Measurements from ENCODE around the gene KCNQ4. TPM values are rescaled to one million over a fixed set of nuclear protein-coding genes. Genes with fewer than 3 reads are reported as not detected.
A peak's percentile ranks its signal among the peaks of the same experiment; 100 is the strongest.

Gene KCNQ4
- polyA plus RNA-seq, 2 donors = 1.4 to 1.9 TPM

- Histone ChIP-seq H3K9me3 (ENCODE audit: control insufficient read depth in 2 of 2, insufficient read depth in 1 of 2, low read depth in 1 of 2, low read length in 1 of 2) (no peaks in the 10 kb centered on the region), H3K36me3 (ENCODE audit: control insufficient read depth in 2 of 2, insufficient read depth in 2 of 2, low read length in 1 of 2) (no peaks in the 10 kb centered on the region), H3K4me1 (ENCODE audit: control insufficient read depth in 2 of 2, insufficient read depth in 2 of 2, low read length in 1 of 2) (peaks cover 3 to 8% of the 10 kb centered on the region in 2 donors), H3K4me3 (ENCODE audit: low read depth in 1 of 2, low read length in 2 of 2) (peak within 1 kb of the TSS; percentile 73 to 76), H3K27me3 (ENCODE audit: control insufficient read depth in 1 of 2, insufficient read depth in 2 of 2, low read length in 2 of 2) (no peaks in the 10 kb centered on the region), H3K27ac (ENCODE audit: low read depth in 2 of 2, low read length in 1 of 2) (peak within 1 kb of the TSS; percentile 90 to 91)
- WGBS, 2 donors = 2% methylated on average over 71 to 75 of the region's 75 CpGs
These were observed 78.6 kb downstream of the KCNQ4 start, which contains the start of gene CITED4 for GRCh38 chr1:40862008-40862863. Gene CITED4 (minus strand): TSS chr1:40862363. CDS start chr1:40862127, 236 bp downstream.

GRCh38 chr1:40868051-40868723 is 84.6 kb downstream of the KCNQ4 start:
- Histone ChIP-seq H3K27me3 (ENCODE audit: control insufficient read depth in 1 of 2, insufficient read depth in 2 of 2, low read length in 2 of 2) (no peaks in the 10 kb centered on the region), H3K36me3 (ENCODE audit: control insufficient read depth in 2 of 2, insufficient read depth in 2 of 2, low read length in 1 of 2) (no peaks in the 10 kb centered on the region), H3K4me3 (ENCODE audit: low read depth in 1 of 2, low read length in 2 of 2) (no peak overlapping the region), H3K27ac (ENCODE audit: low read depth in 2 of 2, low read length in 1 of 2) (no peak overlapping the region), H3K9me3 (ENCODE audit: control insufficient read depth in 2 of 2, insufficient read depth in 1 of 2, low read depth in 1 of 2, low read length in 1 of 2) (no peaks in the 10 kb centered on the region), H3K4me1 (ENCODE audit: control insufficient read depth in 2 of 2, insufficient read depth in 2 of 2, low read length in 1 of 2) (no peaks in the 10 kb centered on the region)
- 75 to 80% methylated on average over 4 of the region's 4 CpGs for WGBS, 2 donors

GRCh38 chr1:40870135-40870728 is 86.6 kb downstream of the KCNQ4 start:
- no peaks in the 10 kb centered on the region for H3K27me3 ChIP-seq (ENCODE audit: control insufficient read depth in 1 of 2, insufficient read depth in 2 of 2, low read length in 2 of 2)
- H3K9me3 ChIP-seq (ENCODE audit: control insufficient read depth in 2 of 2, insufficient read depth in 1 of 2, low read depth in 1 of 2, low read length in 1 of 2) = no peaks in the 10 kb centered on the region
- no peaks in the 10 kb centered on the region for H3K4me1 ChIP-seq (ENCODE audit: control insufficient read depth in 2 of 2, insufficient read depth in 2 of 2, low read length in 1 of 2)
- no peak overlapping the region for H3K27ac ChIP-seq (ENCODE audit: low read depth in 2 of 2, low read length in 1 of 2)
- H3K4me3 ChIP-seq (ENCODE audit: low read depth in 1 of 2, low read length in 2 of 2) = no peak overlapping the region
- 92 to 94% methylated on average over 2 of the region's 2 CpGs for WGBS, 2 donors
- no peaks in the 10 kb centered on the region for H3K36me3 ChIP-seq (ENCODE audit: control insufficient read depth in 2 of 2, insufficient read depth in 2 of 2, low read length in 1 of 2)

GRCh38 chr1:40872276-40872675 is 88.7 kb downstream of the KCNQ4 start:
- H3K9me3 ChIP-seq (ENCODE audit: control insufficient read depth in 2 of 2, insufficient read depth in 1 of 2, low read depth in 1 of 2, low read length in 1 of 2) = no peaks in the 10 kb centered on the region
- 51 to 52% methylated on average over 3 of the region's 3 CpGs for WGBS, 2 donors
- H3K27ac ChIP-seq (ENCODE audit: low read depth in 2 of 2, low read length in 1 of 2) = no peak overlapping the region
- H3K4me1 ChIP-seq (ENCODE audit: control insufficient read depth in 2 of 2, insufficient read depth in 2 of 2, low read length in 1 of 2) = no peaks in the 10 kb centered on the region
- H3K36me3 ChIP-seq (ENCODE audit: control insufficient read depth in 2 of 2, insufficient read depth in 2 of 2, low read length in 1 of 2) = no peaks in the 10 kb centered on the region
- H3K27me3 ChIP-seq (ENCODE audit: control insufficient read depth in 1 of 2, insufficient read depth in 2 of 2, low read length in 2 of 2) = no peaks in the 10 kb centered on the region
- no peak overlapping the region for H3K4me3 ChIP-seq (ENCODE audit: low read depth in 1 of 2, low read length in 2 of 2)

GRCh38 chr1:40873863-40874472 is 90.4 kb downstream of the KCNQ4 start:
- WGBS, 2 donors = 95 to 97% methylated on average over 7 of the region's 7 CpGs
- Histone ChIP-seq H3K4me1 (ENCODE audit: control insufficient read depth in 2 of 2, insufficient read depth in 2 of 2, low read length in 1 of 2) (peaks cover 4 to 5% of the 10 kb centered on the region in 2 donors), H3K27ac (ENCODE audit: low read depth in 2 of 2, low read length in 1 of 2) (no peak overlapping the region), H3K36me3 (ENCODE audit: control insufficient read depth in 2 of 2, insufficient read depth in 2 of 2, low read length in 1 of 2) (no peaks in the 10 kb centered on the region), H3K27me3 (ENCODE audit: control insufficient read depth in 1 of 2, insufficient read depth in 2 of 2, low read length in 2 of 2) (no peaks in the 10 kb centered on the region), H3K4me3 (ENCODE audit: low read depth in 1 of 2, low read length in 2 of 2) (no peak overlapping the region), H3K9me3 (ENCODE audit: control insufficient read depth in 2 of 2, insufficient read depth in 1 of 2, low read depth in 1 of 2, low read length in 1 of 2) (no peaks in the 10 kb centered on the region)

GRCh38 chr1:40876436-40876761 is 92.8 kb downstream of the KCNQ4 start:
- no peaks in the 10 kb centered on the region for H3K36me3 ChIP-seq (ENCODE audit: control insufficient read depth in 2 of 2, insufficient read depth in 2 of 2, low read length in 1 of 2)
- H3K4me3 ChIP-seq (ENCODE audit: low read depth in 1 of 2, low read length in 2 of 2) = no peak overlapping the region
- H3K27me3 ChIP-seq (ENCODE audit: control insufficient read depth in 1 of 2, insufficient read depth in 2 of 2, low read length in 2 of 2) = no peaks in the 10 kb centered on the region
- H3K9me3 ChIP-seq (ENCODE audit: control insufficient read depth in 2 of 2, insufficient read depth in 1 of 2, low read depth in 1 of 2, low read length in 1 of 2) = no peaks in the 10 kb centered on the region
- 89 to 91% methylated on average over 2 of the region's 2 CpGs for WGBS, 2 donors
- peaks cover 6 to 9% of the 10 kb centered on the region in 2 donors for H3K4me1 ChIP-seq (ENCODE audit: control insufficient read depth in 2 of 2, insufficient read depth in 2 of 2, low read length in 1 of 2)
- H3K27ac ChIP-seq (ENCODE audit: low read depth in 2 of 2, low read length in 1 of 2) = peak overlapping the region in 1 of 2 donors; percentile 3

GRCh38 chr1:40876891-40877290 is 93.3 kb downstream of the KCNQ4 start:
- no peak overlapping the region for H3K4me3 ChIP-seq (ENCODE audit: low read depth in 1 of 2, low read length in 2 of 2)
- H3K9me3 ChIP-seq (ENCODE audit: control insufficient read depth in 2 of 2, insufficient read depth in 1 of 2, low read depth in 1 of 2, low read length in 1 of 2) = peaks cover 0 to 2% of the 10 kb centered on the region in 2 donors
- no peaks in the 10 kb centered on the region for H3K36me3 ChIP-seq (ENCODE audit: control insufficient read depth in 2 of 2, insufficient read depth in 2 of 2, low read length in 1 of 2)
- H3K4me1 ChIP-seq (ENCODE audit: control insufficient read depth in 2 of 2, insufficient read depth in 2 of 2, low read length in 1 of 2) = peaks cover 6 to 11% of the 10 kb centered on the region in 2 donors
- no peaks in the 10 kb centered on the region for H3K27me3 ChIP-seq (ENCODE audit: control insufficient read depth in 1 of 2, insufficient read depth in 2 of 2, low read length in 2 of 2)
- 79 to 91% methylated on average over 1 of the region's 1 CpG for WGBS, 2 donors
- peak overlapping the region in 1 of 2 donors; percentile 17 for H3K27ac ChIP-seq (ENCODE audit: low read depth in 2 of 2, low read length in 1 of 2)

- H3K4me1 ChIP-seq (ENCODE audit: control insufficient read depth in 2 of 2, insufficient read depth in 2 of 2, low read length in 1 of 2) = peaks cover 6 to 11% of the 10 kb centered on the region in 2 donors
- peaks cover 0 to 2% of the 10 kb centered on the region in 2 donors for H3K9me3 ChIP-seq (ENCODE audit: control insufficient read depth in 2 of 2, insufficient read depth in 1 of 2, low read depth in 1 of 2, low read length in 1 of 2)
- 23% methylated on average over 4 of the region's 4 CpGs for WGBS, 2 donors
- peak overlapping the region in 1 of 2 donors; percentile 45 for H3K27ac ChIP-seq (ENCODE audit: low read depth in 2 of 2, low read length in 1 of 2)
- no peaks in the 10 kb centered on the region for H3K27me3 ChIP-seq (ENCODE audit: control insufficient read depth in 1 of 2, insufficient read depth in 2 of 2, low read length in 2 of 2)
- no peak overlapping the region for H3K4me3 ChIP-seq (ENCODE audit: low read depth in 1 of 2, low read length in 2 of 2)
- H3K36me3 ChIP-seq (ENCODE audit: control insufficient read depth in 2 of 2, insufficient read depth in 2 of 2, low read length in 1 of 2) = no peaks in the 10 kb centered on the region
These were observed 94.1 kb downstream of the KCNQ4 start for GRCh38 chr1:40877698-40878097.

- Histone ChIP-seq H3K36me3 (ENCODE audit: control insufficient read depth in 2 of 2, insufficient read depth in 2 of 2, low read length in 1 of 2) (no peaks in the 10 kb centered on the region), H3K27ac (ENCODE audit: low read depth in 2 of 2, low read length in 1 of 2) (no peak overlapping the region), H3K27me3 (ENCODE audit: control insufficient read depth in 1 of 2, insufficient read depth in 2 of 2, low read length in 2 of 2) (no peaks in the 10 kb centered on the region), H3K4me3 (ENCODE audit: low read depth in 1 of 2, low read length in 2 of 2) (no peak overlapping the region), H3K9me3 (ENCODE audit: control insufficient read depth in 2 of 2, insufficient read depth in 1 of 2, low read depth in 1 of 2, low read length in 1 of 2) (peaks cover 0 to 2% of the 10 kb centered on the region in 2 donors), H3K4me1 (ENCODE audit: control insufficient read depth in 2 of 2, insufficient read depth in 2 of 2, low read length in 1 of 2) (peaks cover 6 to 11% of the 10 kb centered on the region in 2 donors)
- 95 to 97% methylated on average over 2 of the region's 2 CpGs for WGBS, 2 donors
These were observed 95.3 kb downstream of the KCNQ4 start for GRCh38 chr1:40878906-40879305.

Measured in esophagus (tissue), 2 donors.